ENCODE results near the gene KLHL1.

Gene KLHL1

GRCh38 chr13:69793783-69794453, 314.3 kb downstream of the KLHL1 start:
- TF ChIP-seq CTCF (IDR thresholded peaks at IDR 0.05), result no peak

GRCh38 chr13:69776937-69777336, 331.3 kb downstream of the KLHL1 start:
- TF ChIP-seq CTCF (IDR thresholded peaks at IDR 0.05), result no peak

- TF ChIP-seq CTCF (IDR thresholded peaks at IDR 0.05), result no peak
These were observed 338.6 kb downstream of the KLHL1 start for GRCh38 chr13:69769608-69770007.

- TF ChIP-seq CTCF (IDR thresholded peaks at IDR 0.05), result no peak
These were observed 346.7 kb downstream of the KLHL1 start for GRCh38 chr13:69761581-69761980.

GRCh38 chr13:69755101-69755500, 353.2 kb downstream of the KLHL1 start:
- no peak for TF ChIP-seq CTCF (IDR thresholded peaks at IDR 0.05)

- no peak for TF ChIP-seq CTCF (IDR thresholded peaks at IDR 0.05)
These were observed 357.0 kb downstream of the KLHL1 start for GRCh38 chr13:69751259-69751658.

GRCh38 chr13:69737129-69737935, 370.9 kb downstream of the KLHL1 start:
- TF ChIP-seq CTCF (IDR thresholded peaks at IDR 0.05), result no peak
